GM12878 (cell line): ENCODE data around the gene MSH2. TPM values are rescaled to one million over a fixed set of nuclear protein-coding genes. Genes with fewer than 3 reads are reported as not detected.

Experiments used
- ATAC-seq: fragments of 200-7000 bp; cut with Tn5 transposase; 3 replicates; pipeline ENCODE4 v1.9.1; 2020; ENCODE audit warnings: mild to moderate bottlenecking, moderate library complexity
- BruUV-seq: library from RNA; stranded (reverse); fragments of 400-500 nt; replicated peaks from 2 replicates; lab custom pipeline; 2021; lab: Mats Ljungman, UMichigan
- CTCF ChIA-PET: fragments of 300-600 bp; sonication (Branson Sonifier 250); formaldehyde crosslinking; extraction: SDS; loops from one replicate; lab custom pipeline; 2021; ENCODE audit warnings: inconsistent platforms; lab: Yijun Ruan, JAX
- POLR2A ChIA-PET: fragments of 350-600 bp; formaldehyde crosslinking; extraction: SDS; loops from one replicate; lab custom pipeline; 2021; ENCODE audit warnings: inconsistent platforms; lab: Charles Lee
- RAD21 ChIA-PET: fragments of 300-600 bp; sonication (Branson Sonifier 250); formaldehyde crosslinking; loops from one replicate; lab custom pipeline; 2023; ENCODE audit warnings: antibody characterized with exemption; ENCODE audit not compliant: unreplicated experiment; lab: Charles Lee
- SMC1A ChIA-PET: fragments of 300-600 bp; sonication (Branson Sonifier 250); formaldehyde crosslinking; loops from one replicate; lab custom pipeline; 2023; ENCODE audit not compliant: unreplicated experiment, uncharacterized antibody; lab: Charles Lee
- DNase-seq: peaks from one replicate; pipeline ENCODE4 v3.0.0-alpha.2; 2011; ENCODE audit warnings: low read depth, low spot score
- FAIRE-seq: peaks from 3 replicates; lab custom pipeline; 2011; peaks lifted over from hg19 to GRCh38; lab: Jason Lieb, UNC
- H2AFZ ChIP-seq: 2 replicates; pipeline ENCODE4 v1.6.0; 2011; ENCODE audit warnings: low read depth, low read length, control low read depth; ENCODE audit not compliant: control insufficient read depth
- H3K27ac ChIP-seq: 2 replicates; pipeline ENCODE4 v1.5.1; 2011; ENCODE audit warnings: control low read depth; ENCODE audit not compliant: control insufficient read depth, insufficient read depth
- H3K27me3 ChIP-seq, 2 experiments: replicated peaks in 1 of 2; 2 replicates each; pipeline versions ENCODE4 v1.6.0 to v1.6.1; 2011; ENCODE audit warnings: low read length in 1 of 2; ENCODE audit not compliant: control insufficient read depth in 2 of 2, insufficient read depth in 2 of 2
- H3K36me3 ChIP-seq, 2 experiments: 2 replicates each; pipeline ENCODE4 v1.5.1; 2011; ENCODE audit warnings: low read length in 1 of 2; ENCODE audit not compliant: control insufficient read depth in 2 of 2, insufficient read depth in 2 of 2
- H3K4me1 ChIP-seq: 2 replicates; pipeline ENCODE4 v1.6.1; 2011; ENCODE audit warnings: mild to moderate bottlenecking, low read length, moderate library complexity, mixed read lengths; ENCODE audit not compliant: control insufficient read depth, insufficient read depth
- H3K4me2 ChIP-seq: 2 replicates; pipeline ENCODE4 v1.6.0; 2011; ENCODE audit warnings: control low read depth; ENCODE audit not compliant: control insufficient read depth, insufficient read depth
- H3K4me3 ChIP-seq: fragments of 200-600 bp; sonication (generic); 2 replicates; pipeline ENCODE4 v1.5.1; 2016
- H3K79me2 ChIP-seq: 2 replicates; pipeline ENCODE4 v1.6.0; 2011; ENCODE audit warnings: low read length; ENCODE audit not compliant: control insufficient read depth, insufficient read depth
- H3K9ac ChIP-seq: 2 replicates; pipeline ENCODE4 v1.8.0; 2011; ENCODE audit warnings: low read length, control low read depth, mixed read lengths; ENCODE audit not compliant: control insufficient read depth, insufficient read depth
- H3K9me3 ChIP-seq: replicated peaks from 3 replicates; pipeline ENCODE4 v1.5.1; 2011; ENCODE audit warnings: mild to moderate bottlenecking, low read length; ENCODE audit not compliant: control insufficient read depth, insufficient read depth
- H4K20me1 ChIP-seq: 2 replicates; pipeline ENCODE4 v1.6.0; 2011; ENCODE audit not compliant: control insufficient read depth, insufficient read depth
- CHD2 ChIP-seq: IDR thresholded peaks from 2 replicates; pipeline ENCODE4 v1.6.1; 2011; ENCODE audit warnings: low read depth, low read length, improper control_type of control experiment, borderline replicate concordance
- NFXL1 ChIP-seq: fragments of 450-650 bp; IDR thresholded peaks from 2 replicates; pipeline ENCODE4 v1.6.1; 2017; ENCODE audit warnings: antibody characterized with exemption, mild to moderate bottlenecking, borderline replicate concordance
- NKRF ChIP-seq: fragments of 450-650 bp; conservative IDR thresholded peaks from 2 replicates; pipeline ENCODE4 v1.6.1; 2017; ENCODE audit warnings: mild to moderate bottlenecking, moderate library complexity
- PRDM15 ChIP-seq: fragments of 450-650 bp; formaldehyde crosslinking; IDR thresholded peaks from 2 replicates; pipeline ENCODE4 v1.4.0; 2020; ENCODE audit warnings: mild to moderate bottlenecking, moderate library complexity
- RBBP5 ChIP-seq: fragments of 200-600 bp; sonication (generic); conservative IDR thresholded peaks from 2 replicates; pipeline ENCODE4 v1.6.1; 2016
- SPI1 ChIP-seq: IDR thresholded peaks from 2 replicates; pipeline ENCODE4 v1.6.1; 2011; ENCODE audit warnings: low read depth, mild to moderate bottlenecking, low read length, moderate library complexity, borderline replicate concordance; ENCODE audit not compliant: insufficient read depth
- STAT3 ChIP-seq: IDR thresholded peaks from 2 replicates; pipeline ENCODE4 v1.6.1; 2011; ENCODE audit warnings: low read depth, low read length, improper control_type of control experiment
- YY1 ChIP-seq: IDR thresholded peaks from 2 replicates; pipeline ENCODE4 v1.6.1; 2011; ENCODE audit warnings: low read depth, mild to moderate bottlenecking, low read length
- ZNF274 ChIP-seq: IDR thresholded peaks from one replicate; pipeline ENCODE4 v1.8.0; 2011; ENCODE audit not compliant: insufficient read length, insufficient read depth
- WGBS: methylation state at CpG from one replicate; pipeline ENCODE4 v1.1.6; 2016; ENCODE audit warnings: low lambda C conversion rate; ENCODE audit not compliant: insufficient replicate concordance, insufficient coverage; ENCODE audit errors: missing lambda C conversion rate; 5-methylcytosine and 5-hydroxymethylcytosine counted together
- in situ Hi-C: fragments of 300-500 bp; cut with MboI; formaldehyde crosslinking; loops from 9 replicates; pipeline ENCODE4 v1.14.3; 2018; ENCODE audit warnings: mixed read lengths
- intact Hi-C: fragments of 100-400 bp; cut with micrococcal nuclease; formaldehyde crosslinking; loops from one replicate; pipeline ENCODE4 v1.14.2; 2022; ENCODE audit not compliant: unreplicated experiment
- polyA plus RNA-seq, 11 experiments: library from polyadenylated mRNA; depleted of rRNA in 4 of 11; unstranded in 6 of 11; stranded (reverse) in 5 of 11; fragments of >200 nt; fragmentation: Nextera tagmentation in 4 of 11; fragmentation: Illumina TruSeq in 1 of 11; extraction: Ambion mirVana in 4 of 11; extraction: Trizol in 1 of 11; gene quantifications; 1 replicate in 1 of 11; 2 replicates in 10 of 11; pipeline versions ENCODE4 v1.2.1 to v1.2.3, GENCODE V29; 2011 to 2016; ENCODE audit warnings: inconsistent platforms in 2 of 11, missing spikeins in 2 of 11, low read depth in 1 of 11
- total RNA-seq, 4 experiments: library from RNA; depleted of rRNA in 3 of 4; stranded (reverse); fragments of >200 nt in 3 of 4; fragmentation: Illumina TruSeq in 1 of 4; extraction: Trizol in 1 of 4; gene quantifications; 2 replicates each; pipeline versions ENCODE4 v1.2.1 to v1.2.3, GENCODE V29; 2013 to 2021

The MSH2 gene
- total and polyA plus RNA-seq, 10 of the 15 experiments (the other 5 are each of a cell fraction or from before 2014, with no cell fraction given): 24.3 to 94.4 (median 55.5) TPM

GRCh38 chr2:47519604-47520301 is 116.8 kb downstream of the MSH2 start:
- SMC1A ChIA-PET: interaction anchor here (0.6 to 1.4 kb wide), 3 partner anchors 33 to 246 kb away, joined by 3 read pairs; no protein-coding TSS in a partner anchor
- H3K27me3 ChIP-seq: no peaks in the 10 kb centered on the region; a peak in 1 of 4 replicates
- in situ Hi-C loops: no loop called here
- TF ChIP-seq CHD2 (no peak), NFXL1 (no peak)
- ATAC-seq (no peak), FAIRE-seq (no peak), DNase-seq (no peak)
- no peaks in the 10 kb centered on the region for H3K9me3 ChIP-seq
- peaks cover 15% of the 10 kb centered on the region for H3K4me1 ChIP-seq
- no peak overlapping the region for H3K27ac ChIP-seq
- BruUV-seq: no TSS peak
- POLR2A ChIA-PET: no interaction called here
- CTCF ChIA-PET: interaction anchor here (1.2 to 3.6 kb wide), 2 partner anchors 247 to 249 kb away, joined by 3 to 21 read pairs; no protein-coding TSS in a partner anchor
- 92% methylated on average over 9 of the region's 9 CpGs for WGBS
- no peaks in the 10 kb centered on the region for H3K36me3 ChIP-seq
- H4K20me1 ChIP-seq: no peaks in the 10 kb centered on the region
- H2AFZ ChIP-seq: no peak overlapping the region
- intact Hi-C loops: loop anchor here (2.0 kb wide), 1 partner anchor 249 kb away; no protein-coding TSS in a partner anchor
- H3K79me2 ChIP-seq: no peaks in the 10 kb centered on the region
- peak overlapping the region; percentile 97 for H3K4me2 ChIP-seq
- H3K9ac ChIP-seq: no peak overlapping the region; the same call in 1 of the 2 replicates
- no peak overlapping the region for H3K4me3 ChIP-seq
- RAD21 ChIA-PET: no interaction called here

- H4K20me1 ChIP-seq: no peaks in the 10 kb centered on the region
- intact Hi-C loops: loop anchor here (2.0 kb wide), 1 partner anchor 249 kb away; no protein-coding TSS in a partner anchor
- peaks cover 15% of the 10 kb centered on the region for H3K4me1 ChIP-seq
- no peaks in the 10 kb centered on the region; a peak in 1 of 4 replicates for H3K27me3 ChIP-seq
- in situ Hi-C loops: no loop called here
- 6% methylated on average over 8 of the region's 8 CpGs for WGBS
- CTCF ChIA-PET: interaction anchor here (1.1 to 3.6 kb wide), 2 partner anchors 132 to 246 kb away, joined by 3 to 21 read pairs; no protein-coding TSS in a partner anchor
- SMC1A ChIA-PET: interaction anchor here (0.6 kb wide), 1 partner anchor 108 kb away, joined by 3 read pairs; no protein-coding TSS in a partner anchor
- H3K36me3 ChIP-seq: no peaks in the 10 kb centered on the region
- peak overlapping the region; percentile 69; the same call in 1 of the 2 replicates for H3K4me3 ChIP-seq
- FAIRE-seq (no peak), DNase-seq (no peak), ATAC-seq (no peak)
- H3K9me3 ChIP-seq: no peaks in the 10 kb centered on the region
- peak overlapping the region; percentile 96 for H2AFZ ChIP-seq
- H3K9ac ChIP-seq: peak overlapping the region; percentile 67
- RAD21 ChIA-PET: no interaction called here
- peak overlapping the region; percentile 97 for H3K4me2 ChIP-seq
- BruUV-seq: no TSS peak
- no peak overlapping the region for H3K27ac ChIP-seq
- H3K79me2 ChIP-seq: no peaks in the 10 kb centered on the region
- POLR2A ChIA-PET: no interaction called here
- no peak for TF ChIP-seq ZNF274
- TF ChIP-seq SPI1: no peak
- TF ChIP-seq YY1: no peak
- TF ChIP-seq NKRF: no peak
- TF ChIP-seq PRDM15 (CRISPR knock-in tag): no peak
- no peak for TF ChIP-seq RBBP5
- no peak for TF ChIP-seq STAT3
Measured at GRCh38 chr2:47520302-47520630, 117.3 kb downstream of the MSH2 start.
